Activated CD8-positive, alpha-beta memory T cell treated with anti-CD3 and anti-CD28 coated beads for 36 hours (primary cell): Measurements from ENCODE around the gene ZDHHC20. TPM values are rescaled to one million over a fixed set of nuclear protein-coding genes. Genes with fewer than 3 reads are reported as not detected.

Experiments used
- CTCF ChIA-PET: fragments of 350-600 bp; sonication (Branson Sonifier 250); formaldehyde crosslinking; loops from one replicate; lab custom pipeline; 2021; ENCODE audit warnings: antibody characterized with exemption; lab: Charles Lee
- POLR2A ChIA-PET: fragments of 350-600 bp; sonication (Branson Sonifier 250); formaldehyde crosslinking; loops from one replicate; lab custom pipeline; 2021; ENCODE audit warnings: antibody characterized with exemption; lab: Charles Lee
- total RNA-seq, 2 experiments: library from RNA; stranded (reverse); gene quantifications; one replicate each; pipeline ENCODE4 v1.2.3, GENCODE V29; 2021

Gene ZDHHC20, protein sequence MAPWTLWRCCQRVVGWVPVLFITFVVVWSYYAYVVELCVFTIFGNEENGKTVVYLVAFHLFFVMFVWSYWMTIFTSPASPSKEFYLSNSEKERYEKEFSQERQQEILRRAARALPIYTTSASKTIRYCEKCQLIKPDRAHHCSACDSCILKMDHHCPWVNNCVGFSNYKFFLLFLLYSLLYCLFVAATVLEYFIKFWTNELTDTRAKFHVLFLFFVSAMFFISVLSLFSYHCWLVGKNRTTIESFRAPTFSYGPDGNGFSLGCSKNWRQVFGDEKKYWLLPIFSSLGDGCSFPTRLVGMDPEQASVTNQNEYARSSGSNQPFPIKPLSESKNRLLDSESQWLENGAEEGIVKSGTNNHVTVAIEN
- total RNA-seq = 10 to 100 TPM; 53.0 to 59.7 TPM

DNA sequence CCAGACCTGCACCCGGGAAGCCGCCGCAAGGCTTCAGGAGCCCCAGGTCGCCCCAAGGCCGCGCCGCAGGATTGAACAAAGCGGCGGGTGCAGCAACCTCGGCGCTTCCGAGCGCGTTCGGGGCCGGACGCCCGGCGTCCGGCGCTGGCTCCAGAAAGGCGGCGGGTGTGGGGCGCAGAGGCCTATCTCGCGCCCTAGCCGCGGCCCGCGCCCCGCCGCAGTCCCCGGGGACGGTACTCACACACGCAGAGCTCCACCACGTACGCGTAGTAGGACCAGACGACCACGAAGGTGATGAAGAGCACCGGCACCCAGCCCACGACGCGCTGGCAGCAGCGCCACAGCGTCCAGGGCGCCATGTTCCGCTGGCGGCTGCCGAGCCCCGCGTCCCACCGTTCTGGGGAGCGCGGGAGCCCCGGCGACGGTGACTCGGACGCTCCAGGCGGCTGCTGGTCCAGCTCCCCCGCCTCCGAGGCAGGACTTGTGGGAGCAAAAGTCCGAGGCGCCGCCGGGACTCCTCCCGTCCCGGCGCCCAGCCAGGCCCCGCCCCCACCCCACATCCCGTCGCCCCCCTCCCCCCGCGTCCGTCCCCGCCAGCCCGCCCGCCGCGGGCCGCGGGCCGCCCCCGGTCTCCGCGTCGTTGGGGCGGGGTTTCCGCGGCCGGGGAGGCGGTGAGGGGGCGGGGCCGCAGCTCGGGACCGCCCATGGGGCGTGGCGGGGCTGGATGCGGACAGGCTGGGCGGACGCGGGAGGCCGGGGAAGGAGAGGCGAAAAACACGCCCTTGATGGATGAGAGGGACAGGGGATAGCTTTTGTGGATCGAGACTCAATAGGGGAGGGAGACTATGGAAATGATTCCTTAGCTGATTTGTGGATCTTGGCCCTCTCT, at the start of gene ZDHHC20:
TSS of gene ZDHHC20 (minus strand) at position 491 of the 889 bp plus-strand sequence. CDS start at position 359, 132 bp downstream.
- ChIA-PET CTCF (interaction anchor here (0.6 to 1.8 kb wide), 2 partner anchors 161 to 438 kb away, joined by 3 to 5 read pairs; no protein-coding TSS in a partner anchor), POLR2A (interaction anchor here (0.6 to 1.7 kb wide), 5 partner anchors 22 to 557 kb away, joined by 4 to 5 read pairs (median 4); partner anchors contain the start of genes MICU2 and XPO4)

GRCh38 chr13:21504379-21504778, 45.3 kb upstream of the ZDHHC20 start:
- CTCF ChIA-PET = interaction anchor here (0.6 to 0.9 kb wide), 2 partner anchors 47 to 422 kb away, joined by 3 to 5 read pairs; no protein-coding TSS in a partner anchor
- POLR2A ChIA-PET = no interaction called here

DNA sequence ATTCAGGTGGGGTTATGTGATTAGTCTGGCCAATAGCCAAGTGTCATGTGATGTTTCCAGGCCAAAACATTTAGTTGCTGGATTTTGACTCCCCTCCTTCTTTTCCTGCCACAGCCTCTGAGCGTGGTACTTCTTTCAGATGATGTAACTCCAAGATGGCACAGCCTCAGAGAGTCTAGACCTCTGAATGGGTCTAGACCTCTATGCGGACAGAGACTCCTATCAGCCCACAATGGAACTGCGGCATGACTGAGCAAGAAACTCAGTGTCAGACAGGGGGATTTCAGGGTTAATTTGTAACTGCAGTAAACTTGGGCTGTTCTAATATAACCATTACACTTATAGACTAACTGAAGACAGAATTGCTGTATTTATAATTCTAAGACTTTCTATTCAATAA, 42.6 kb upstream of the ZDHHC20 start:
- POLR2A ChIA-PET = no interaction called here
- CTCF ChIA-PET = interaction anchor here (0.7 kb wide), 1 partner anchor 564 kb away, joined by 3 read pairs; no protein-coding TSS in a partner anchor

- CTCF ChIA-PET = no interaction called here
- POLR2A ChIA-PET = no interaction called here
These were observed 27.2 kb upstream of the ZDHHC20 start for GRCh38 chr13:21486322-21486721.

GRCh38 chr13:21483748-21484147, 24.6 kb upstream of the ZDHHC20 start:
- POLR2A ChIA-PET = no interaction called here
- CTCF ChIA-PET = no interaction called here

- POLR2A ChIA-PET = no interaction called here
- CTCF ChIA-PET = no interaction called here
These were observed 22.3 kb upstream of the ZDHHC20 start for GRCh38 chr13:21481359-21481758.

DNA sequence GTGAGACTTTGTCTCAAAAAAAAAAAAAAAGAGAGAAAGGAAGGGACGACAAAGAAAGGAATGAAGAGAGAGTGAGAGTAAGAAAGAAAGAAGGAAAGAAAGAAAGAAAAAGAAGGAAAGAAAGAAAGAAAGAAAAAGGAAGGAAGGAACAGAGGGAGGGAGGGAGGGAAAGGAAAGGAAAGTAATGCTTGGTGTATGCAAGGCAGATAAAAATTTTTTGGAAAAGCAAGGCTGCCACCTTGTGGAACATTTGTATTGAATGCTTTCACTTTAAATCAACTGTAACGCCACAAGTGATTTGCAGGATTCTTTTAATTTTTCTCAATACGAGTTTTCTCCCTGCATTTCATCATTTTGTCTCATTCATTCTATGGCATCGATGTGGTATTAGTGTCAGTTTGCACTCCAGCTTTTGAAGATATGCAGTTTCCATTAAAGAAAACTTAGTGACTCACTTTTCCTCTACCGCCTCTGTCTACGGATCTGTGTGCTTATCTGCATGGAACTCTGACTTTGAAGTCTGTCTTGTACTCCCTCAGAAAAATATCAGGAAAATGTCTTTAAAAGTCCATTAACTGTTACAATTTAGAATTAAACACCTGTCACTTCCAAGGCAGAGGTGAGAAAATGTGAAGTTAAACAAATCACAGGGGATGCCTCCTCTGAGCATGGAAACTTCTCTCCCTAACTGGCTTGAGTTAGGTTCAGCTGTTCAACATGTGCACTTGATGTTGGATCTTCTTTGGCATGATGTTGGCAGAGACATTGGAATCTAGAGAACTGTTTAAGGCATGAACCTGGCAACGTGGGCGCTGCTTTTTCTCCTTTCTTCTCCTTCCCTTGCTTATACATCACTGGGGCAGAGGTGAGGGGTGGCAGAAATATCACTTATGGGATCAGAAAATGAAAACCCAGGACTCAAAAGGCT, 20.0 kb upstream of the ZDHHC20 start:
- POLR2A ChIA-PET = interaction anchor here (0.6 kb wide), 2 partner anchors 71 to 184 kb away, joined by 3 read pairs; no protein-coding TSS in a partner anchor
- CTCF ChIA-PET = interaction anchor here (0.9 to 4.7 kb wide), 4 partner anchors 9 to 369 kb away, joined by 3 to 25 read pairs (median 3); no protein-coding TSS in a partner anchor

DNA sequence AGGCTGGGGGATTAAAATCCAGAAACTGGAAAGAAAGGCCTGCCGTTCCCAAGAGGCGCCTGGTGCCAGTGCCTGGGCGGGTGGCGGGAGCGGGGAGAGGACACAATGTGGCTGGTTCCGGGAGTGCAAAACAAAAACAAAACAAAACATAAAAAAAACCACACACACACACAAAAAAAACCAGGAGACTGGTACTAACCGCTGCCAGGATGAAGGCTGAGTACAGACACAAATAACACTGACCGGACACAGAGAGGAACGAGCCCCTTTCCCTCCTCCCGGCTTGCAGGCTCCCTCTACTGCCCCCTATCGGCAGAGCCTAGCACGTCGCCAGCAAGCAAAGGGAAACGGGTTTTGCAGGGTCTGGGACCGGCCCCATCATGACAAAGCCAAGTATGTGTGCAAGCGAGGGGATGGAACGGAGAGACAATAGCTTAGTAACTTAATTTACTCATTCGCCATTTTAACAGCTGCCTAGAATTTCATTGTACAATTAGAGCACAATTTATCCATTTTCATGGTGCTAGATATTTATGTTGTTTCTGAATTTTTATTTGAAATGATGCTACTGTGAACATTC, 17.9 kb upstream of the ZDHHC20 start:
- ChIA-PET CTCF (interaction anchor here (0.5 to 4.7 kb wide), 24 partner anchors 10 to 783 kb away, joined by 3 to 25 read pairs (median 4); no protein-coding TSS in a partner anchor), POLR2A (no interaction called here)

DNA sequence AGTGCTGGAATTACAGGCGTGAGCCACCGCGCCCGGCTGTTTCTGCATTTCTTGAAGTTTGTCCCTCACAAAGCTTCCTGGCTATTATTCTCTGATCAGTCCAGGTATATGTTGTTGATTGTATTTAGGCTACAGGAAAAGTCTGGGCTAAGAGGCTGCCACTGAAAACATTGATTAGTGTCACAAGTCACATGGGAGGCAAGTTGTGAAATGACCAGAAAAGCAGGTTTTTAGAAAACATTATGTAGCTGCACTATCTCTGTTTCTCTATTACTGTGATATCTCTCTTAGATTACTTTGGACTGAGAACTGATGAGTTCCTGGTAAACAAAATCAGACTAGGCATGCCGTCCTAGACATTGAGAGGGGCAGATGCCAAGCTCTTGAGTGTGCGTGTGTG, 16.0 kb upstream of the ZDHHC20 start:
- ChIA-PET CTCF (interaction anchor here (1.3 kb wide), 1 partner anchor 178 kb away, joined by 4 read pairs; no protein-coding TSS in a partner anchor), POLR2A (no interaction called here)

- POLR2A ChIA-PET = no interaction called here
- CTCF ChIA-PET = interaction anchor here (0.7 kb wide), 1 partner anchor 173 kb away, joined by 3 read pairs; no protein-coding TSS in a partner anchor
These were observed 11.7 kb upstream of the ZDHHC20 start for GRCh38 chr13:21470785-21471184.

- CTCF ChIA-PET = interaction anchor here (4.2 kb wide), 1 partner anchor 10 kb away, joined by 16 read pairs; no protein-coding TSS in a partner anchor
These were observed 7.4 kb upstream of the ZDHHC20 start for GRCh38 chr13:21466527-21466926.

DNA sequence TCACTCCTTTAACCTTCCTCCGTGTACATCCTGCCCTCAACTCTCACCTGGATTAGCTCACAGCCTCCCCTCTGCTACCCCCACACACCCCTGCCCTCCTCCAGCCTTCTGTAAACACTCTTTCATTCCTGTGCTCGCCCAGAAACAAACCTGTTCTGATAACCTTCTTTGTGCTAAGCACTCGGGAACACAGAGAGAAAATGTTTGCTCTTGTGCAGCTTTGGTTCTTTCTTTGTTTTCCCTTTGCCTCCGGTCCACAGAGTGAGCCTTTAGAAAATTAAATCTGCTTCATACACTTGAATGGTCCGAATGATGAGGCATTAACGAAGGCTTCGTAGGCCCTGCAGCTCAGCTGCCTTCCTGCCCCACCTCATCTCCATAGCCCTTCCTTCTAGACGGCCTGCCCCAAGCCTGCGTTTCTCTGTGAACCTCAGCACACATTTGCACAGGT, 6.6 kb upstream of the ZDHHC20 start:
- POLR2A ChIA-PET = no interaction called here
- CTCF ChIA-PET = interaction anchor here (4.2 kb wide), 1 partner anchor 11 kb away, joined by 16 read pairs; no protein-coding TSS in a partner anchor

More at GRCh38 chr13:21466527-21466926, 7.4 kb upstream of the ZDHHC20 start:
- POLR2A ChIA-PET = no interaction called here

DNA sequence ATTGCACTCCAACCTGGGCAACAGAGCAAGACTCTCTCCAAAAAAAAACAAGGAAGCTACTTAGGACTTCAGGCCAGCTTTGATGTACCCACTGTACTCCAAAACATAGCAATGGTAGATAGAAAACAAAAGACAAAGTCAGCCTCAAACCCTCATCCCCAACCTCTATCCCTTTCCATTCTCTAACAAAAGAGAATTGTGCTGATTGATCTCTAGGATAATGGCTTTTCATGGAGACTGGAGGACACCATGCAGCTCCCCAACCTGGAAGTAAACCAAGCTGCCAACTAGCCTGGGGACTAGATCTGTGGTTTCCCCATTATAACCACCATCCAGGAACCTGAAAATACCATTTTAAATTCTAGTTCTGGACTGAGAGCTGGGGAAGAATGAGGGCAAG, 4.3 kb upstream of the ZDHHC20 start:
- ChIA-PET CTCF (no interaction called here), POLR2A (no interaction called here)

GRCh38 chr13:21461131-21461530, 2.0 kb upstream of the ZDHHC20 start:
- POLR2A ChIA-PET = no interaction called here
- CTCF ChIA-PET = no interaction called here

DNA sequence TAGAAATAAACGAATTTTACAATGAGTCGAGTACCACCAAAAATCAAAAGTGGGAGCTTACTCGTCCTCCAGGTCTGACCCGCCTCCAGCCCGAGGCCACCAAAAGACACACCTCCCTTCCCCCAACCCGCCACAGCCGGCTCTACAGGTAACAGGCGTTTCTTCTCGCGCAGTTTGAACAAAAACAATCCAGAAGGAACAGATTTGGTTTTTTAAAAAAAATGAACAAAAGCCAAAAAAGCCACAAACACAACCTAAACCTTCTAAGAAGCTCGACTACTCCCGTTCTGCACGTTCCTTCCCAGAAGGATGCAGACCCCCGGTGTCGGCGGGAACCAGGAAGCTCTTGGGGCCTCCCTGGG, 671 bp downstream of the ZDHHC20 start:
- CTCF ChIA-PET = interaction anchor here (1.8 kb wide), 1 partner anchor 161 kb away, joined by 5 read pairs; no protein-coding TSS in a partner anchor
- POLR2A ChIA-PET = interaction anchor here (0.6 to 1.7 kb wide), 5 partner anchors 22 to 556 kb away, joined by 4 to 5 read pairs (median 4); partner anchors contain the start of gene XPO4

DNA sequence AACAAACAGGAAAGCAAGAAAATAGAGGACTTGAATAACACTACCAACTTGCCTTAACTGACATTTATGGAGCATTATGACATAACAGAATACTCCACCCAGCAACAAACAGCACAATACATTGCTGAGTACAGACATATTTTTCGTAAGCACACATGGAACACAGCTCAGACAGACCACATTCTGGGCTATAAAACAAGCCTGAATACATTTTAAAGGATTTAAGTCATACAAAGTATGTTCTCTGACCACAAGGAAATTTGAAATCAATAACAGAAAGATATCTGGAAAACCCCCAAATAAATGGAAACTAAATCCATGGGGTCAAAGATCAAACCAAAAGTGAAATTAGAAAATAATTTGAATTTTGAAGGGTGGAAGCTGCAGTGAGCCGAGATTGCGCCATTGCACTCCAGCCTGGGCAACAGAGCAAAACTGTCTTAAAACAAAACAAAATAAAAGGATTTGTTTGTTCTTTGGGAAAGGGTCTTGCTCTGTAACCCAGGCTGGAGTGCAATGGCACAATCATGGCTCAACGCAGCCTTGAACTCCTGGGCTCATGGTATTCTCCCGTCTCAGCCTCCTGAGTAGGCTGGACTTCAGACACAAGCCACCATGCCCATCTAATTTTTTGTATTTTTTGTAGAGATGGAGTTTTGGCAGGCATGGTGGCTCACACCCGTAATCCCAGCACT, 5.6 kb downstream of the ZDHHC20 start:
- POLR2A ChIA-PET = no interaction called here
- CTCF ChIA-PET = no interaction called here

GRCh38 chr13:21450936-21451335, 8.2 kb downstream of the ZDHHC20 start:
- CTCF ChIA-PET = no interaction called here

More at GRCh38 chr13:21450936-21451335, 8.2 kb downstream of the ZDHHC20 start:
- POLR2A ChIA-PET = no interaction called here
